Measurements from ENCODE around the gene UCHL5. TPM values are rescaled to one million over a fixed set of nuclear protein-coding genes. Genes with fewer than 3 reads are reported as not detected.

Gene UCHL5
- total and polyA plus RNA-seq, 4 donors, result 14.5 to 29.7 (median 21.6) TPM

DNA sequence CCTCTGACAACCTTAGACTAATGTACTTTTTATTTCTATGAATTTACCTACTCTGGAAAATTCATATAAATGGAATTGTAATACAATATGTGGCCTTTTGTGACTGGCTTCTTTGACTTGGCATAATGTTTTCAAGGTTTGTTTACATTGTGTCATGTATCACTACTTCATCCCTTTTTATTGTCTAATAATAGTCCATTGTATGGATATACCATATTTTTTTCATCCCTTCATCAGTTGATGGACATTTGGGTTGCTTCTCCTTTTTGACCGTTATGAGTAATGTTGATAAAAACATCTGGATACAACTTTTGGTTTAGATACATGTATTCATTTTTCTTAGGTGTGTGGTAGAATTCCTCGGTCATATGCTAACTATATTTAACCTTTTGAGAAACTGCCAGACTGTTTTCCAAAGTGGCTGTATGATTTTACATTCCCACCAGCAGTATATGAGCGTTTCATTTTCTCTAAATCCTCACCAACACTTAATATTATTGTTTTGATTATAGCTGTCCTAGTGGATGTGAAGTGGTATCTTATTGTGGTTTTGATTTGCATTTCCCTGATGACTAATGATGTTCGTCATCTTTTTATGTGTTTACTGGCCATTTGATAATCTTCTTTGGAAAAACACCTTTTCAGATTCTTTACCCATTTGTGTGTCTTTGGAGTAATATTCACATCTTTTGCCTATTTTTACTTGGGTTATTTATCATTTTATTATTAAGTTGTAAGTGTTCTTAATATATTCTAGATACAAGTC lies 3.7 kb upstream of the UCHL5 start:
- Histone ChIP-seq H3K4me3 (ENCODE audit: low read depth in 1 of 3, low read length in 3 of 3) (no peak overlapping the region), H3K27ac (ENCODE audit: low read depth in 1 of 2, low read length in 2 of 2) (no peak overlapping the region), H3K4me1 (ENCODE audit: control insufficient read depth in 4 of 4, insufficient read depth in 4 of 4, low read length in 3 of 4) (peaks cover 4 to 19% (median 10%) of the 10 kb centered on the region in 4 donors), H3K9me3 (ENCODE audit: control insufficient read depth in 4 of 4, low read length in 3 of 4) (no peaks in the 10 kb centered on the region), H3K27me3 (ENCODE audit: control insufficient read depth in 4 of 4, insufficient read depth in 4 of 4, low read length in 3 of 4) (no peaks in the 10 kb centered on the region), H3K36me3 (ENCODE audit: control insufficient read depth in 4 of 4, insufficient read depth in 3 of 4, low read depth in 1 of 4, low read length in 3 of 4) (no peaks in the 10 kb centered on the region), H3K9ac (ENCODE audit: low read depth in 1 of 2, low read length in 2 of 2) (no peak overlapping the region)
- no peak for DNase-seq (ENCODE audit: low spot score)
- no peak for TF ChIP-seq HNF4A (conservative IDR thresholded peaks at IDR 0.05)
- TF ChIP-seq RXRA (IDR thresholded peaks at IDR 0.05), result no peak
- TF ChIP-seq TAF1 (conservative IDR thresholded peaks at IDR 0.05), result no peak
- TF ChIP-seq, protein P1, sequence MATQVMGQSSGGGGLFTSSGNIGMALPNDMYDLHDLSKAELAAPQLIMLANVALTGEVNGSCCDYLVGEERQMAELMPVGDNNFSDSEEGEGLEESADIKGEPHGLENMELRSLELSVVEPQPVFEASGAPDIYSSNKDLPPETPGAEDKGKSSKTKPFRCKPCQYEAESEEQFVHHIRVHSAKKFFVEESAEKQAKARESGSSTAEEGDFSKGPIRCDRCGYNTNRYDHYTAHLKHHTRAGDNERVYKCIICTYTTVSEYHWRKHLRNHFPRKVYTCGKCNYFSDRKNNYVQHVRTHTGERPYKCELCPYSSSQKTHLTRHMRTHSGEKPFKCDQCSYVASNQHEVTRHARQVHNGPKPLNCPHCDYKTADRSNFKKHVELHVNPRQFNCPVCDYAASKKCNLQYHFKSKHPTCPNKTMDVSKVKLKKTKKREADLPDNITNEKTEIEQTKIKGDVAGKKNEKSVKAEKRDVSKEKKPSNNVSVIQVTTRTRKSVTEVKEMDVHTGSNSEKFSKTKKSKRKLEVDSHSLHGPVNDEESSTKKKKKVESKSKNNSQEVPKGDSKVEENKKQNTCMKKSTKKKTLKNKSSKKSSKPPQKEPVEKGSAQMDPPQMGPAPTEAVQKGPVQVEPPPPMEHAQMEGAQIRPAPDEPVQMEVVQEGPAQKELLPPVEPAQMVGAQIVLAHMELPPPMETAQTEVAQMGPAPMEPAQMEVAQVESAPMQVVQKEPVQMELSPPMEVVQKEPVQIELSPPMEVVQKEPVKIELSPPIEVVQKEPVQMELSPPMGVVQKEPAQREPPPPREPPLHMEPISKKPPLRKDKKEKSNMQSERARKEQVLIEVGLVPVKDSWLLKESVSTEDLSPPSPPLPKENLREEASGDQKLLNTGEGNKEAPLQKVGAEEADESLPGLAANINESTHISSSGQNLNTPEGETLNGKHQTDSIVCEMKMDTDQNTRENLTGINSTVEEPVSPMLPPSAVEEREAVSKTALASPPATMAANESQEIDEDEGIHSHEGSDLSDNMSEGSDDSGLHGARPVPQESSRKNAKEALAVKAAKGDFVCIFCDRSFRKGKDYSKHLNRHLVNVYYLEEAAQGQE (IDR thresholded peaks at IDR 0.05), result no peak
- TF ChIP-seq SP1 (IDR thresholded peaks at IDR 0.05), result no peak
- no peak for TF ChIP-seq HNF4G (IDR thresholded peaks at IDR 0.05)
- 95% methylated on average over 4 of the region's 4 CpGs for WGBS

DNA sequence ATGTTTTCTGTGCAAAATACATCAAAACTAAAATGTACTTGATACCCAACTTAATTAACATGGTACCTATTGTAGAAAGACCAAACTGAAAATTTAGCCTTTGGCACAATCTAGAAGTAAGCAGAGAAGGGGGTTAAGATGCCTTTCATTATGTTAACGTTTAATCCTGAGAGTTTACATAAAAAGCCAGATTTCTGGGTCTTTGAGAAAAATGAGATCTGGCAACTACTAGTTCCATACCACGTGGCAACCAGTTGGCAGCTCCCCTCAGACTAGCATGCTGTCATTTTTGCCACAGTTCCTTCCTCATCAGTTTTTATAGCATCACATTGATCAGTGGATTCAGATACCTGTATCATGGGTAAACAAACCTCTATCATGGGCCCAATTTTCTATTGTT lies 1.8 kb upstream of the UCHL5 start:
- peak overlapping the region in 1 of 3 donors; percentile 85 for H3K4me3 ChIP-seq (ENCODE audit: low read depth in 1 of 3, low read length in 3 of 3)
- DNase-seq (ENCODE audit: low spot score), result no peak
- no peaks in the 10 kb centered on the region for H3K9me3 ChIP-seq (ENCODE audit: control insufficient read depth in 4 of 4, low read length in 3 of 4)
- 26% methylated on average over 2 of the region's 2 CpGs for WGBS
- H3K36me3 ChIP-seq (ENCODE audit: control insufficient read depth in 4 of 4, insufficient read depth in 3 of 4, low read depth in 1 of 4, low read length in 3 of 4), result no peaks in the 10 kb centered on the region
- no peaks in the 10 kb centered on the region for H3K27me3 ChIP-seq (ENCODE audit: control insufficient read depth in 4 of 4, insufficient read depth in 4 of 4, low read length in 3 of 4)
- H3K4me1 ChIP-seq (ENCODE audit: control insufficient read depth in 4 of 4, insufficient read depth in 4 of 4, low read length in 3 of 4), result peaks cover 6 to 27% (median 17%) of the 10 kb centered on the region in 4 donors
- H3K9ac ChIP-seq (ENCODE audit: low read depth in 1 of 2, low read length in 2 of 2), result no peak overlapping the region
- TF ChIP-seq FOXA2 (IDR thresholded peaks at IDR 0.05), result no peak
- TF ChIP-seq EGR1 (IDR thresholded peaks at IDR 0.05; ENCODE audit: low read depth in 2 of 2), result no peak
- TF ChIP-seq RAD21 (IDR thresholded peaks at IDR 0.05), result no peak
- no peak for TF ChIP-seq YY1 (IDR thresholded peaks at IDR 0.05)
- no peak for TF ChIP-seq FOXA1 (IDR thresholded peaks at IDR 0.05)
- no peak for TF ChIP-seq GABPA (IDR thresholded peaks at IDR 0.05 in 1 of 2, conservative IDR thresholded peaks at IDR 0.05 in 1 of 2)
- H3K27ac ChIP-seq (ENCODE audit: low read depth in 1 of 2, low read length in 2 of 2), result no peak overlapping the region

DNA sequence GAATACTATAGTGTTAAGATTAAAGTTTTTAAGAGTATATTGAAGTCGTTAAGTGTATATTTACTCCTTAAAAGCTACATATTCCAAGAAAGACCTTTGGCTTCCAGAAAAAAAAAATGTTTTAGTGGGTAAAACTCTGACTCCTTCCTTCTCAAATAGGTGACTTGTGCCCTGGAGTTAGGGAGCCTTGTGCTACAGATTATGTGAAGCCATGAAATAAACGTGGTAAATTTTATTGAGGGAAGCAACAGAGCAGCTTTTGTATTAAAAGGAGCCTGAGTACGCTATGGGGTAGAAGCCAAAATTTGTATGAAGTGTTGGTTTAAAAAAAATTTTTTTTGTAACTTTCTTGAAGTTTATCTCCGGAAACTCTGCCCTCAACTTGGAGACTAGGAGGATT lies 1.2 kb upstream of the UCHL5 start:
- H3K36me3 ChIP-seq (ENCODE audit: control insufficient read depth in 4 of 4, insufficient read depth in 3 of 4, low read depth in 1 of 4, low read length in 3 of 4), result no peaks in the 10 kb centered on the region
- H3K4me1 ChIP-seq (ENCODE audit: control insufficient read depth in 4 of 4, insufficient read depth in 4 of 4, low read length in 3 of 4), result peaks cover 6 to 27% (median 17%) of the 10 kb centered on the region in 4 donors
- TF ChIP-seq RAD21 (IDR thresholded peaks at IDR 0.05) (no peak), HNF4A (conservative IDR thresholded peaks at IDR 0.05) (no peak)
- TF ChIP-seq, protein P2, sequence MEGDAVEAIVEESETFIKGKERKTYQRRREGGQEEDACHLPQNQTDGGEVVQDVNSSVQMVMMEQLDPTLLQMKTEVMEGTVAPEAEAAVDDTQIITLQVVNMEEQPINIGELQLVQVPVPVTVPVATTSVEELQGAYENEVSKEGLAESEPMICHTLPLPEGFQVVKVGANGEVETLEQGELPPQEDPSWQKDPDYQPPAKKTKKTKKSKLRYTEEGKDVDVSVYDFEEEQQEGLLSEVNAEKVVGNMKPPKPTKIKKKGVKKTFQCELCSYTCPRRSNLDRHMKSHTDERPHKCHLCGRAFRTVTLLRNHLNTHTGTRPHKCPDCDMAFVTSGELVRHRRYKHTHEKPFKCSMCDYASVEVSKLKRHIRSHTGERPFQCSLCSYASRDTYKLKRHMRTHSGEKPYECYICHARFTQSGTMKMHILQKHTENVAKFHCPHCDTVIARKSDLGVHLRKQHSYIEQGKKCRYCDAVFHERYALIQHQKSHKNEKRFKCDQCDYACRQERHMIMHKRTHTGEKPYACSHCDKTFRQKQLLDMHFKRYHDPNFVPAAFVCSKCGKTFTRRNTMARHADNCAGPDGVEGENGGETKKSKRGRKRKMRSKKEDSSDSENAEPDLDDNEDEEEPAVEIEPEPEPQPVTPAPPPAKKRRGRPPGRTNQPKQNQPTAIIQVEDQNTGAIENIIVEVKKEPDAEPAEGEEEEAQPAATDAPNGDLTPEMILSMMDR (IDR thresholded peaks at IDR 0.05; ENCODE audit: low read depth, low read length, missing input control), result no peak
- no peaks in the 10 kb centered on the region for H3K27me3 ChIP-seq (ENCODE audit: control insufficient read depth in 4 of 4, insufficient read depth in 4 of 4, low read length in 3 of 4)
- peak overlapping the region; percentile 85 to 96 (median 90) for H3K4me3 ChIP-seq (ENCODE audit: low read depth in 1 of 3, low read length in 3 of 3)
- no peaks in the 10 kb centered on the region for H3K9me3 ChIP-seq (ENCODE audit: control insufficient read depth in 4 of 4, low read length in 3 of 4)
- 19% methylated on average over 4 of the region's 4 CpGs for WGBS
- peak overlapping the region; percentile 94 to 98 for H3K27ac ChIP-seq (ENCODE audit: low read depth in 1 of 2, low read length in 2 of 2)
- no peak for DNase-seq (ENCODE audit: low spot score)
- peak overlapping the region; percentile 94 to 97 for H3K9ac ChIP-seq (ENCODE audit: low read depth in 1 of 2, low read length in 2 of 2)
